HT1080 (cell line): ENCODE results near the gene ANO1. TPM values are rescaled to one million over a fixed set of nuclear protein-coding genes. Genes with fewer than 3 reads are reported as not detected.

Experiments
- DNase-seq: peaks from one replicate; pipeline ENCODE4 v3.0.0-alpha.2; 2015; ENCODE audit warnings: low read depth
- total RNA-seq: library from RNA; depleted of rRNA; stranded (reverse); fragments of >200 nt; shearing (Covaris generic); gene quantifications from 2 replicates; pipeline ENCODE4 v1.2.3, GENCODE V29; 2014

Gene ANO1
- total RNA-seq, 1 experiment from 2014 or later = 0.26 TPM

DNA sequence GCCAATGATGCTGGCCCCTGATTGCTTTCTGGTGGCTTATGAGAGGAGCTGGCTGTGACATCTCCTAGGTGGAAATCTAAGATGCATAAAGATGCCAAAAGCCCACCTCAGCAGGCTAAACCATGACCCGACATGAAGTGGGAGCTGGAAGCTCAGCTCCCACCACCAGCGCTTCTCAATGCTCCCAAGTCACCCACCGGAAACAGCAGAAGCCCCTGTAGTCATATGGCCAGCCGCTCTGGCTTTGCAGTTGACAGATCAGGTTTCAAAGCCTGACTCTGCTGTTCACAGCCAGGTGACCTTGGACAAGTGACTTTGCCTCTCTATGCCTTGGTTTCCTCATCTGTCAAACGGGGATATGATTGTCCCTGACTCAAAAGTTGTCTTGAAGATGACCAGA, 29.1 kb upstream of the ANO1 start:
- DNase-seq = no peak

DNA sequence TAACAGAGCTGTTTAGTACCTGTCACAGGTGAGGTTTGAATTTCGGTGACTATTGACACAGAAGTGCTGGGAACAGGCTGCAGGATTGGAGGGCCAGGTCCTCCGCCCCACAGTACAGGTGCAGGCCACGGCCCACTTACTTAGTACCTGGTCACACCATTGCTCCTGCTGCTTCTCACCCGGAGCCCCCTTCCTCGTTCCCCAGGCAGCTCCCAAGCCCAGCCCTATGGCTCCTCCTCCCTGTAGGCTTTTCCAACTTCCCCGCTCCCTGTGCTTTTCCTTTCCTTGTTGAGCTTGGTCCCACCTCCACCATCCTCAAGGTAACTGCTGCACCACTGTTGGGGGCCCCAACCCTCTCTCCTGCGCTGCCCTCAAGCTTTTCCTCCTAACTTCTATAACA, 27.9 kb upstream of the ANO1 start:
- DNase-seq = no peak

DNA sequence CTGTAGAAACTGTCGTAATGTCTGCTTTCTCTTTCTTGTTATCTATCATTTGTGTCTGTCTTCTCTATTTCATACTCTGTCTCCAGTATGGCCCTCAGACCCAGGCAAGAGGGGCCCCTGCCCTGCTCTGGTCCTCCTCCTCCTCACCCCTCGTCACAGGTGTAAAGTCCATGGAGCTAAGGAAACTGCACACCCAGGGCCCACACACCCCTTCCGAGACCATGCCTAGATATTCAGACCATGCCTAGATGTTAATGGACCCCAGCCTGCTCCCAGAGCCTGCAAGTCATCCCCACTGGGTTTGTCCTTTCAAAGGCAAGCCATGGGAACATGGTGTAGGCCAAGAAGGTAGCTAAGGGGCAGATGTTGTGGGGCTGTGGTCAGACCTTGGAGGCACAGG, 24.1 kb upstream of the ANO1 start:
- no peak for DNase-seq

GRCh38 chr11:70055444-70055843, 22.7 kb upstream of the ANO1 start:
- no peak for DNase-seq

- no peak for DNase-seq
These were observed 21.0 kb upstream of the ANO1 start for GRCh38 chr11:70057080-70057479.

GRCh38 chr11:70059971-70060370, 18.1 kb upstream of the ANO1 start:
- no peak for DNase-seq

- DNase-seq = no peak
These were observed 17.4 kb upstream of the ANO1 start for GRCh38 chr11:70060611-70061293.

DNA sequence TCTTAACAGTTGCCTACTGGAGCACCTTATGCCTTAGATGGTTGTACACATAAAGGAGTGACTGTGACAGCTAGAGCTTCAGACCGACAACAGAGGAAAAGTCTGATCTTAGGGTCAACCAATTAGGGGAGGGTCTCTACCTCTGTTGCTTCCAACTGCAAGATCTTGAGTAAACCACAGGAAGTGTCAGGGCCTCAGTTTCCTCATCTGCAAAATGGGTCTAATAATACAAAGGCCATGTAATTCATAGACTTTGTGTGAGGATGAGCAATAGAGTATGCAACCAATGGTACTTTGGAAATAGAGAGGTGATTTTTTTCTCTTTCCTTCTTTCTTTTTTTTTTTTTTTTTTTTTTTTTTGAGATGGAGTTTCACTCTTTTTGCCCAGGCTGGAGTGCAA, 16.4 kb upstream of the ANO1 start:
- no peak for DNase-seq

DNA sequence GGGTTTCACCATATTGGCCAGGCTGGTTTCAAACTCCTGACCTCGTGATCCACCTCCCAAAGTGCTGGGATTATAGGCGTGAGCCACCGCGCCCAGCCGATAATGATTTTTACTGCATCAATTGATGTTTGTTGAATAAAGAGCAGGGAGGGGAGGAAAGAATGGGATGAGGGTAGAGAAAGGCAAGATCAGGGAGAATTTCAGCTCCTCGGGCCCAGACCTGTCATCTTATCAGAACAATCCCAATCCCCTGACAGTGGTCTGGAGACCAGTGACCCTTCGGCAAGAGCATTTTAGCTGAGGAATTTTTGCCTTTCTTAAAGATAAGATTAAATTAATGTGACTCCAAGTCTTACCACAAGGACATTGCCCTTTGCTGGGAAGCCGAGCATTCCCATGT, 15.0 kb upstream of the ANO1 start:
- DNase-seq = no peak

DNA sequence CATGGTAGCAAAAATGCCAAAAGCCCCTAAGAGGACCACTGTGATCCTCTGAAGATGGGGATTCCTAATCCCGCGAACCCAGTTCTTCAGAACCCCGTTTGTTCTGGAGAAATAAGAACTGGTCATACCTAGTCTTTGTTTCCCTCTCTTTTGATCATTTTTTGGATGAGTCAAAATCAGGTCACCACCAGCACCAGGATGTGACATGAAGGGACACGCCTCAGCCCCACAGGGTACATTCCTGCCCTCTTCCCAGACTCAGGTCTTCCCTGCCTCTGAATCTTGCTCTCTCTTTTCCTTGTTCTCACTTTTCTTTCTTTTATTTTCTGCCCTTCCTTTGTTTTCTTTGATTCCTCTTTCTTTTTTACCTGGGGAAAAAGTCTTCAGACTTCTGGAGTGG, 14.6 kb upstream of the ANO1 start:
- no peak for DNase-seq

- no peak for DNase-seq
These were observed 13.9 kb upstream of the ANO1 start for GRCh38 chr11:70064008-70064725.

GRCh38 chr11:70064726-70065317, 13.3 kb upstream of the ANO1 start:
- no peak for DNase-seq

GRCh38 chr11:70065318-70066135, 12.6 kb upstream of the ANO1 start:
- DNase-seq = no peak

DNA sequence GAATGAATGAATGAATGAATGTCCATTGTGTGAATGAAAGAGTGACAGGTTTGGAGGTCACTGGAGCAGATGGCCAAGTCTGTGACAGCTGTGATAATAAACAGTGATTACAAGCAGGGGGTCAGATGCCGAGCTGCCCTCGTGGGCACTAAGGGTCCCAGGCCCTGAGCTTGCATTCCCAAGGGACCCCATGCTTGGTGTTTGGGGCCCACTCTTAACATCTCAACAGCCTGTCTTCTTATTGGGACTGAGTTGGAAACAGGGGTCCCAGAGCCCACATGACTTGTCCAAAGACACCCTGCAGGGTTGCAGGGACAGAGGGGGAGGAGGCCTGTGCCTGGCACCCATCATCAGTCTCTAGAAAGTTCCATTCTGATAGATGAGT, 12.0 kb upstream of the ANO1 start:
- DNase-seq = no peak

GRCh38 chr11:70066628-70067027, 11.5 kb upstream of the ANO1 start:
- no peak for DNase-seq

DNA sequence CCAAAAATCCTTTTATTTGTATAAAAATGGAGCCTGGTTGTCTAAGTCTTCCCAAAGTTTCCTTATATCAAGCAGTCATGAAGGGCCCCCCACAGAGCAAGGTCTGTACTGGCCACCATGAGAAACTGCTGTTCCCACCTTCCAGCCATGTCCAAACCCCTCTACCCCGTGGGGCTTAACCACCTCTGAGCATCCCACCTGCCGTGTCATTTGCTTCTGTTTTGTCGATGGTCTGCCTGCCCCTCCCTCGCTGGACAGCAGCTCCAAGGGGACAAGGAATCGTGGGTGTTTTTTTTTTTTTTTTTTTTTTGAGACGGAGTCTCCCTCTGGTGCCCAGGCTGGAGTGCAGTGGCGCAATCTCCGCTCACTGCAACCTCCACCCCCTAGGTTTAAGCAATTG, 11.1 kb upstream of the ANO1 start:
- no peak for DNase-seq

DNA sequence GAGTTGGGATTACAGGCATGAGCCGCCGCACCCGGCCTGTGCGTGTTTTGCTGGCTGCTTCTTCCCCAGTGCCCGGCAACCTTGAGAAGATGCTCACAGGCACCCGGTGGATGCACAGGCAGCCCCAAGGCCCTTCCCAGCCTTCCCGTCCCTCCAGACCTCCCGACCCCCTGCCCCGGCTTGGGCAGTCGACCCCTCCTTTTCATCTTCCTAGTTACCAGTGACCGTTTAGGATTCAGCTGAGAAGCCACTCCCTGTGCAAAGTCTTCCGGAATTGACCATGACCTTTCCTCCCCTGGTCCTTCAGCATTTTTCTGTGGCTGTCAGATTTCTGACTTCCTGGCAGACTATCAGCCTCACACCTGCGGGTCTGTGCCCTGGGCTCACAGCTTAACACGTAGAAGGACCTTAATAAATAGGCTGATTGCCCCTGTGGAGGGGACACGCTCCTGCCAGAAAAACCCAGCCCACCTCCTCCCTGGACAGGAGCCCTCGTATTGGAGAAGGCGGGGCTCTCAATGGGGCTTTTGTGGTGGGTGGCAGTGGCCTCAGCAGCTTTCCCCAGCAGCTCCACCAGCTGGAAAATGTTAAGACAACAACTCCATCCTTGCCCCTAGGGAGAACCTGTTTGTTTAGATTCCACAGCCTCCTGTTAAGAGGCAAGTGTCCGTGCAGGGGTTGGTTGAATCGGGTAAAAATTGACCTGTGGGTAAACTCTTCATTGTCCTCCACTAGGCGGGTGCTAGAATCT, 10.4 kb upstream of the ANO1 start:
- DNase-seq = no peak

DNA sequence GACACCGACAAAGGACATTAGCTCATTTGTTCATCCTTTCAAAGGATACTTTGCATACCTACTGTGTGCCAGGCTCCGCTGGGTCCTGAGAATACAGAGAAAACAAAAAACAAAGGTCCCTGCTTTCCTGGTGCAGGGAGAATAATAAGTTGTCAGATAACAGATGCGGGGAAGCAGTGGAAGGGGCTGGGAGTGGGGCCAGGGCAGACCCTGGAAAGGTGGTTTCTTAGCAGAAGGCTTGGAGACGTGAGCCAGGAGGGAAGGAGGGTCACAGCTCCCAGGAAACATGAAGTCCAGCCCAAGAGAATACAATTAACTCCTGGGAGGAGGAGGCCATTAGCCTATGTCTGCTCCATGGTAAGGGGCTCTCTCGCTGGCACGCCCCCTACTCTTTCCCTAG, 9.8 kb upstream of the ANO1 start:
- DNase-seq = no peak

- no peak for DNase-seq
These were observed 9.2 kb upstream of the ANO1 start for GRCh38 chr11:70068950-70069349.

- no peak for DNase-seq
These were observed 7.4 kb upstream of the ANO1 start for GRCh38 chr11:70070706-70071105.

DNA sequence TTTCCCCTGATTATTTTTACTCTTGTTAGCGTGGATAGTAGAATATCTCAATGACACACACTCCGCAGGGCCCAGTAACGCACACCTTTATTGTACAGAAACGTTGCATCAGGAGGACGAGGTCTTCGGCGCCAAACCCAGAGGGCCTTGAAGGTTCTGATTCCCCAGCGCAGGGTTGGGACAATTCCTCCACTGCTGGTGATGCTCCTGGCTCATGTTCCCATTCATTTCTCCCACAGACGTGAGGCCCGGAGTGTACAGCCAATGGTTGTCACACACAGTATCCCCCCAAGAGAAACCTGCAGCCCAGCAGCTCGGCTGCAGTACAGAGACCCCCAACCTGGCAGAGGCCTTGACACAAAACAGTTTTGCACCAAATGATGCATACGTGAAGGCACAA, 6.1 kb upstream of the ANO1 start:
- no peak for DNase-seq
